GM19452 (cell line): ENCODE results near the gene PRDM16.

Experiments
- ATAC-seq: cut with Tn5 transposase; IDR thresholded peaks from one replicate; pipeline ENCODE4 v1.9.1; 2021; ENCODE audit not compliant: unreplicated experiment

The PRDM16 gene

DNA sequence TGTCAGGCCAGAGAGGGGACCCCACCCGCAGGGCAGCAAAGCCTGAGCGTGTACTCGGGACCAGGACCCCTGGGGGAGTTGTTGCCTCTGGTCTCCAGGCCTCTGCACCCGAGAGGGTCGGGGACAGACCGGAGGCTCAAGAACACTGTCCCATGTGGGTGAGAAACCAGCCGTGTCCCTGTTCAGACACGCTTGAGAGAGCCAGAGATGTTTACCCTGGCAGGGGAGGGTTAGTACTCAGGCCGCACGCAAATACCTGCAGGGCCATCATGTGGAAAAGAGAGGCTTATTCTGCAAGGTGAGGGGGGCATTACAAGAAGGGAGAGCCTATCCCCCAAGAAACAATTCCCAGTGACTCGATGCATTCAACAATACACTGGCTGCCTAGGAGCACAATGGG lies 311.5 kb downstream of the PRDM16 start:
- ATAC-seq, result no peak

GRCh38 chr1:3381901-3382300 lies 312.9 kb downstream of the PRDM16 start:
- ATAC-seq, result no peak

- no peak for ATAC-seq
Observed at GRCh38 chr1:3382326-3383057, 313.5 kb downstream of the PRDM16 start.

DNA sequence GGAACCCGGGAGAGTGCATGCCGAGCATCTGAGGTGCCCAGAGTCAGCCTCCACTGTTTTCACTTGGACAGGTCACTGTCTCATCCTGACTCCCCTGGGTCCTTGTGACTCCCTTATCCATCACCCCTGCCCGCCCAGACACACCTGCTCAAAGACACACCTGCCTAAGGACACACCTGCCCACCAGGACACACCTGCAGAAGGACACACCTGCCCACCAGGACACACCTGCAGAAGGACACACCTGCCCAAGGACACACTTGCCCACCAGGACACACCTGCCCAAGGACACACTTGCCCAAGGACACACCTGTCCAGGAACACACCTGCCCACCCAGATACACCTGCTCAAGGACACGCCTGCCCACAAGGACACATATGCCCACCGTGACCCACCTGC lies 314.7 kb downstream of the PRDM16 start:
- ATAC-seq, result no peak

DNA sequence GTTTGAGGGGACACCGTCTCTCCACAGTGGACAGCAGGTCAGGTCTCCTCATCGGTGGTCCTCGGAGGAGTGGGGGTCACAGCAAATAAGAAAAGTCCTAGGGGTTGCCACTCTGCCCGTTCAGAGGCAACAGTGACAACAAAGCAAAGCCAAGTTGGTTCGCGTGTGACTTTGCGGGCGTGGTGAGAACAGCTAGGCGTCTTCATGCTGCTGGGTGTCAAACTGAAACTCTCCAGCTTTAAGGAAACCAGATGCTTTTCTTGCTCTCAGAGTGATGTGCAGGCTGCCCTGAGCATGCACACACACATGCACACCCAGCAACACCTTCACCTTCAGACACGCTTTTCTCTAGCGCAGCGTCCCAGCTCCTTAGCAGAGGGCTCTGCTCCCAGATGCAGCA lies 315.4 kb downstream of the PRDM16 start:
- ATAC-seq, result no peak

GRCh38 chr1:3386205-3387002 lies 317.4 kb downstream of the PRDM16 start:
- no peak for ATAC-seq

- no peak for ATAC-seq
Observed at GRCh38 chr1:3387401-3387800, 318.4 kb downstream of the PRDM16 start.

DNA sequence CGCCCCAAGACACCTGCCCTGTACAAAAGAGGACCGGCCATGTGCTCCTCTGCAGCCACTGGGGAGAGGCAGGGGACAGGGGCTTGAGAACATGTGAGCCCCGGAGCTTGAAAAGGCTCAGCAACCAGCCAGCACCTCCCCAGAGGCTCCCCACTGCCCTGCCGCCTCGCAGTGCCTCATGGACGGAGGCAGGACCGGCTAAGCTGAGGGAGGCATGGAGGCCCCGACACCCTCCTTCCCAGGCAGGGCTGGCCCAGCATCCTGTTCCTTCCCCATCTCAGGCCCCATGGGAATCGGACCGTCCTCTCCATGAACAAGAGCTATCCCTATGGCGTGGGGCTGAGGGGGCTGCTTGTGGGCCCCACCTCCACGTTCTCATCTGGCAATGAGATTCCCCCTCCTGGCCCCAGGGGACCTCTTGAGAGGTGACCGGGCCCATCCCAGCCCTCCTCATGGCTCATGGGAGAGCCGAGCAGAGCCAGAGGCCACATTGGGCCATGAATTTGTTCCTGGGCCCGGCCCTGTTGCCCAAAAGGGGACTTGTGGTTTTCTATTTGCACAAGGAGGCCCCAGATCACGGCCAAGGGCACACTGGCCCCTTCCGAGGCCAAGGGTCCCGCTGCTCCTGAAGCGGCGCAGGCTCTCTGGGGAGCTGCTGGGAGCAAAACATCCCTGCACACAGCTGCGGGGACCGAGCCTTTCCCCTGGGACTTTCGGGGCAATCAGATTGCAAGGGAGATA lies 320.3 kb downstream of the PRDM16 start:
- ATAC-seq, result no peak

- no peak for ATAC-seq
Observed at GRCh38 chr1:3390291-3390690, 321.3 kb downstream of the PRDM16 start.

DNA sequence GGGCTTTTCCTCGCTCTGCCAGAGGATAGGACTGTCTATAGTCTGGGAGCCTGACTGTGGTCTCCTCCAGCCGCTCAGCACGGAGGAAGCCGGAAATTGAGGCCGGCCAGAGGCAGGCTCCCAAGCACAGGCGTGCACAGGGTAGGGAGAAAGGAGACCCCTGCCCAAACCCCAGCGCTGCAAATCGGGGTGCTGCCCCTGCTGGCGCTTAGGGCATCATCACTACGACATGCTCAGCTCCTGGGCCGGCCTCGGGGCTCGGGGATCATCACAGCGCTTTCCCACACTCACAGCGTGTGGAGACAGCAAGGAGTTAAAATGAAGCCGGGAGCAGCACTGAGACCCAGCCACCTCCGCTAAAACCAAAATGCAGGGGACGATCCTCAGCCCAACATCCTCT lies 322.7 kb downstream of the PRDM16 start:
- ATAC-seq, result no peak

DNA sequence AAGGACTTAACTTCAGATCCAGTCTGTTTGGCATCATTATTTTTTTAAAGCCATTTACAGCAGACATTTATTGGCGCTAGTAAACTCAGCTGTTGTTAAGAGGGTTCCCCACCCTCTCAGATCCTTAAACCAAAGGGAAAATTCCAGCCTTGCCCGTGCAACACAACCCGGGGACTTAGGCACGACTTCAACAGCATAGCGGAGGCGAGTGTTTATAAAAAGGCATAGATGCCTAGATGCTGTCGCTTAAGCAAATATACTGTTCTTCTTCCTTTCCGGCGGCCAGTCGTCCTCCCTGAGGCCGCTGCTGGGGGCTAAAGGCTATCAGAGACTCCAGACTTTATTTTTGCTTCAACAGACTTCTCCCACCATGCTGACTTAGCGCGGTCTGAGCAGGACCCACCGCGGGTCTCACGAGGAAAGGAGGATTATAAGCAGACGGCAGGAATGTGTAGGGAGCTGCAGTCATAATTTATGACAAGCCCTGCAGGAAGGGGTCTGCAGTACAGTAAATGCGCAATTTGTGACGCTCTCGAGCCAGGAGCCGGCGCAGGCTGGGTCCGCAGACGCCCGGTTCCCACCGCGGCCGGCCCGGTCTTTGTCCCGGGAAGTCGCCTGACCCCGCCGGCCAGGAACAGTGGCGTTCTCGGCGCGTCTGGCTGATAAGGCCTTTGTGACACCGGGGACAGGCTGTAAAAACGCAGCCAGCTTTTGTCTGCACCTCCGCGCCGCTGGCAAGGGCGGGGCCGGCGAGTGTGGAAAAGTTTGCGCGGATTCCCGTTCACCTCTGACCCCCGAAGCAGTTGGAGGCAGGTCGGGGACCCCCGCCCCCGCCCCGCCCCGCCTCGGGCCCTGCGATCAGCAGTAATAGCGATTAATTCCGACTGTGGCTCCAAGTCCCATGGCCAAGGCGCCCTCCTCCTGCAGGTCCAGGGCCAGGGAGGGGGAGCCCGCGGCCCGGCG lies 324.3 kb downstream of the PRDM16 start:
- no peak for ATAC-seq

- no peak for ATAC-seq
Observed at GRCh38 chr1:3393987-3394920, 325.3 kb downstream of the PRDM16 start.

DNA sequence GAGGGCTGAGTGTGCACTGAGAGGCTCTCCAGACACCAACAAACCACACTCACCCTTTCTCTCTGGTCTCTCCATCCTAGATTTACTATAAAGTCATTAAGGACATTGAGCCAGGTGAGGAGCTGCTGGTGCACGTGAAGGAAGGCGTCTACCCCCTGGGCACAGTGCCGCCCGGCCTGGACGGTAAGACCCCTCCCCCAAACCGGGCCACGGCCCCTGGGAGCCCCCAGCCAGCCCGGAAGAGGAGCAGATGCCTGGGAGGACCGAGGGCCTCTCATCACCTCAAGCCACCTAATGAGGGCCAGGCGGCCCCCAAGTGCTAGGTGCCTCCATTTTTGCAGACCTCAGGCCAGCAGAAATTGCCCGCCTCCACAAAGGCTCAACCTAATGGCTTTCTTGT lies 327.4 kb downstream of the PRDM16 start:
- no peak for ATAC-seq

- ATAC-seq, result no peak
Observed at GRCh38 chr1:3397311-3397710, 328.3 kb downstream of the PRDM16 start.

DNA sequence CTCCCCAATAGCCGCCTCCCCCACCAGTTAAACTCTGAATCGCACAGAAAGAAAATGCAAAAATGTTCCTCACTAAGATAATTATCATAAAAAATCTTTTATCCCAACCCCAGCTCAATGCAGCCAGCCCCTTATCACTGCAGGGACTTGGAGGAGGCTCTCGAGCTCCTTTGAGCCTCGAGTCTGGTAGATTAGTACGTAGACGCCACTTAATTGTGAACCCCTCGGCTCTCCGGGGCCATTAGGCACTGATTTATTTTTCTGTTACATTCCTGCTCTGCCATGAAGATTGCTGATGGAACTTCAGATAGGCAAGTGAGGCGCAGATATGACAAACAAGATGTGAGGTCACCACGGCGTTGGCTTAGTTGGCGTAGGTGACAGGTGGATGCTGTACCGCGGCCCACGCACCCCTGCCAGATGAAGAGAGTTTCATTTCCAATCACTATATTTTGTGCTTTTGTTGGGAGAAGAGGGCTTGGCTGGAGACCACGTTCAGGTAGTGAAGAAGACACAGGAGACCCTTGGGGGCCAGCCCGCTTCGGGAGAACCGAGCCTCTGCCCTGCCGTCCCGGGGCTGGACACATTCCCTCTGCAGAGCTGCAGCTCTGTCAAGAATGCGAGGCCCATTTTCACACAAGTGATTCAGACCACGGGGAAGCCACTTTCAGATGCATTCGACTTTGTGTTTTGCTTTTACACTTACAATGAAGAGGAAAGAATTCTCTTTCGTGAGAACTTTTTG lies 329.6 kb downstream of the PRDM16 start:
- ATAC-seq, result no peak

DNA sequence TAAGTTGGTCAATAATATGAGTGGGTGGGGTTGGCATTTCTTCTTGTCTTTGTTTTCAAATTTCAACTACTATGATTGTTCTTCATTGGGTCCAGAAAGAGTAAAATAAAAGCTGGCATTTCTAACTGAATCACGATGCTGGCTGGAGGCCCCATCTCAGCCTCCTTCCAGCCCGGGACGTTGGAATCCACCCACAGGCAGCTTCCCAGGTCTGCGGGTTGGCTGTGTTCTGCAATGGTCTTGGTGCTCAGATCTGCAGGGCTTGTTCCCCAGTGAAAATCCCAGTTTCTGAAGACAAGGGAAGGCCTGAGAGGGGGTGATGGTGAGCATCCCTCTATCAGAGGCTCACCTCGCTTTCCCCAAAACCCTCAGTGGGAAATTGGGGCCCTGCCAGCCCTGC lies 330.7 kb downstream of the PRDM16 start:
- no peak for ATAC-seq

GRCh38 chr1:3401585-3402257 lies 332.7 kb downstream of the PRDM16 start:
- ATAC-seq, result no peak

- no peak for ATAC-seq
Observed at GRCh38 chr1:3402258-3403010, 333.4 kb downstream of the PRDM16 start.
